GM12801 (cell line): ENCODE data around the gene PRPF31.

Experiments
- CTCF ChIP-seq: IDR thresholded peaks from one replicate; pipeline ENCODE4 v1.5.1; 2011; ENCODE audit warnings: control low read depth; ENCODE audit not compliant: insufficient read length; ENCODE audit errors: extremely low read depth

PRPF31 gene

GRCh38 chr19:54094426-54095000, 21.0 kb upstream of the PRPF31 start:
- no peak for TF ChIP-seq CTCF

- no peak for TF ChIP-seq CTCF
These were observed 20.3 kb upstream of the PRPF31 start for GRCh38 chr19:54095136-54095858.

GRCh38 chr19:54096617-54097106, 18.9 kb upstream of the PRPF31 start:
- TF ChIP-seq CTCF = no peak

GRCh38 chr19:54099190-54099902, 16.2 kb upstream of the PRPF31 start:
- TF ChIP-seq CTCF = no peak

- no peak for TF ChIP-seq CTCF
These were observed 15.0 kb upstream of the PRPF31 start, which contains the start of gene OSCAR for GRCh38 chr19:54100561-54100960. TSS of gene OSCAR (minus strand) at chr19:54100803. CDS start at chr19:54100792, 11 bp downstream.

GRCh38 chr19:54102421-54103169, 13.0 kb upstream of the PRPF31 start, which contains the start of gene NDUFA3:
TSS of gene NDUFA3 (plus strand) at chr19:54102855. CDS start at chr19:54102879, 24 bp downstream.
- TF ChIP-seq CTCF = no peak
